GM19193 (cell line): ENCODE data around the gene TUBB3.

ENCODE experiments used
- POLR2A ChIP-seq: IDR thresholded peaks from 4 replicates; pipeline ENCODE4 v1.6.1; 2011; ENCODE audit not compliant: insufficient read depth, insufficient read length; ENCODE audit errors: extremely low read depth

TUBB3 gene

DNA sequence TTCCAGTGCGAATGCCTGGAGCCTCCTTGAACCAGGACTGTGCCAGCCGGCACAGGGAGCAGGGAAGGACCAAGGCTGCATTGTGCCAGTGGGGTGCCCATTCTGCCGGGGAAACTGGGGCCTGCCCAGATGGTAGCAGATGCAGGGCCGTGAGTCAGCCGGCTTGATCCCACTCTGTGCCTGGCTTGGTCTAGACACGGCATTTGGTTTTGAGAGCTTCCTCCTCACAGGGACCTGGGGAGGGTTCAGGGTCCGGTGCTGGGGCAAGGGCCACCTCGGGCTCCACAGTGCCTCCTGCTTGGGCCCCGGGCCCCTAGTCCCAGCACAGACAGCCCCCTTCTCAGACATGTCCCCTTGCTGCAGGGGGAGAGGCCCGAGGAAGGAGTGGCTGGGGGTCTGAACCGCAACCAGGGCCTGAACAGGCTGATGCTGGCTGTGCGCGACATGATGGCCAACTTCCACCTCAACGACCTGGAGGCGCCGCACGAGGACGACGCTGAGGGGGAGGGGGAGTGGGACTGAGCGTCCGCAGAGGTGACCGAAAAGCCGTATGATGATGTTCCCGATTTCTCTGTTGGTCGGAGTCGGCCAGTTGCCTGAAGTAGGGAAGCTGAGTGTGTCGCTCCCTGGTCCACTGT, 12.3 kb upstream of the TUBB3 start:
- no peak for TF ChIP-seq POLR2A

DNA sequence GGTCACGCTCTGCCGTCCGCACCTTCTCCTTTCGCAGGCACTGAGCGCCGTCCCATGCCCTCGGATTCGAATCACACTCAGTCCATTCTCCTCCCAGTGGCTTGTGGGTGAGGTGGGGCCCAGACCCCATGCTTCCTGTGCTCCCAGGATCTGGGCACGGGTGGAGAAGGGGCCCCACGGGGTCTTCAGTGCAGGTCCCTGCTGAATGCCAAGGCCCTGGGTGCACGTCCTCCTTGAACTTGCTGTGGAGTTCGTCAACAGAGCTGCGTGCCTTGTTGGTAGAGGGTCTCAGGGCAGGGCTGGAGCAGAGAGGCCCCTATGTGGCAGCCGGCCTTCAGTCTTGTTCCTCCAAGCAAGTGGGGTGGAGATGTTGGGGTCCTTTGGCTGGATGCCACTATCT, 11.8 kb upstream of the TUBB3 start:
- TF ChIP-seq POLR2A = no peak

DNA sequence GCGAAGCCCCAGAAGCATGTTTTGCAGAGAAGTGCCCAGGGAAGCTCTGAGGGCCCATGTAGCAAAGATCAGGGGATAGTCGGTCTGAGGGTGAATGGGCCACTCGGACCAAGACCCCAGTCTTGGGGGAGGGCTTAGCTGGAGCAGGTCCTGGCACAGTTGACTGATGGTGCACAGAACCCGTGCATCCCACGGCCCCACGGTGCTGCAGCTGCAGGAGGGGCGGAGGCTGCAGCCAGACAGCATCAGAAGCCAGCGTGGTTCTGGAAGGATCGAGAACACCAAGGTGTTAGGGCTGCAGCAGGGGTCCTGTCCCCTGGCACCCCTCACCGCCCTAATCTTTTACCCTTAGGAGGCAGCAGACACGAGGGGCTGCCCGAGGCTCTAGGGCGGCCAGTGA, 11.0 kb upstream of the TUBB3 start:
- TF ChIP-seq POLR2A = peak; percentile 1

DNA sequence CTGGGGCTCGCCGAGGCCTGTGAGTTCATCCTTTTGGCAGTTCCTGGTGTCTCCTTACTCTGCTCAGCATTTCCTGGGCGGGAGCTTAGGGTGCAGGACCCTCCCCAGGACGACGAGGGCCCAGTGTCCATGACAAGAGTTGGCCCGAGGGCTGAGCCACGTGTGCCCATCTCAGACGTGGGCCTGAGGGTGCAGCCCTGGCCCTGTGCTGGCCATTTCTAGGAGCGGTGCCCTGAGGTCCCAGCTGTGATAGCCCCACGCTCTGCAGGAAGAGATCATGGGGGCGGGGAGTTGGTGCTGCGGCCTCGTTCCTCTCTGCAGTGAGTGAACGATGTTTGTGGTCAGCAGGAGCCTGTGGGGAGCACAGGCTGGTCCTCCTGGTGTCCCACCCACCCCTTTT, 10.5 kb upstream of the TUBB3 start:
- TF ChIP-seq POLR2A = peak; percentile 16

DNA sequence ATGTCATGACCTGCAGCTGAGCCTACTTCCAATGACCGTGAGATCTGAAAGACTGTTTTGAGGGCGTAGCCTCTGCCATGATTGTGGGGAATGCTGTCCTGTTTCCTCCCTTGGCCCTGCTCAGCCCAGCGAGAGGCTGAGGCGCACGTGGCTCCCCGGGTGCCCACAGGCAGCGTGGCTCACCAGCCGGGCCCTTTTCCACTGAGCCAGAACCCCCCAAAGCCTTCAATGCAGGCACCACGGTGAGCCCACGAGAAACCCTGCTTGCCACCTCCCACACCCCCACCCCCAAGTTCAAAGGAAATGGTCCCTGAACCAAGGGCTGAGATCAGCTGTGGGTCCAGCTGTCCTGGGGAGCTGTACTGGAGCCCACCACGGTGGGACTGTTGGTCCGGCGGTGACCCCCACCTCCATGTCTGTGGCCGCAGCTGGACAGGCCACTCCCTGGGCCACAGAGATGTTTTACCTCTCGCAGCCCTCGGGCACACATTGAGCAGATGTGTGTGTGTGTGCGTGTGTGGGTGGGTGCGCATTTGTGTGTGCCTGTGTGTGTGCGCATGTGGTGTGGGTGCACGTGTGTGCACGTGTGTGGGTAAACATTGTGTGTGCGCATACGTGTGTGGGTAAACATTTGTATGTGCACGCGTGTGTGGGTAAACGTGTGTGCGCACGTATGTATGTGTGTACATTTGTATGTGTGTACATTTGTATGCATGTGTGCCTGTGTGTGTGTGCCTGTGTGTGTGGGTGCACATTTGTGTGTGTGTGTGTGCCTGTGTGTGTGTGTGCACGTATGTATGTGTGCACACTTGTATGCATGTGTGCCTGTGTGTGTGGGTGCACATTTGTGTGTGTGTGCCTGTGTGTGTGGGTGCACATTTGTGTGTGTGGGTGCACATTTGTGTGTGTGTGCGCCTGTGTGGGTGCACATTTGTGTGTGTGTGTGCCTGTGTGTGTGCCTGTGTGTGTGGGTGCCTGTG, 9.4 kb upstream of the TUBB3 start:
- TF ChIP-seq POLR2A = no peak

DNA sequence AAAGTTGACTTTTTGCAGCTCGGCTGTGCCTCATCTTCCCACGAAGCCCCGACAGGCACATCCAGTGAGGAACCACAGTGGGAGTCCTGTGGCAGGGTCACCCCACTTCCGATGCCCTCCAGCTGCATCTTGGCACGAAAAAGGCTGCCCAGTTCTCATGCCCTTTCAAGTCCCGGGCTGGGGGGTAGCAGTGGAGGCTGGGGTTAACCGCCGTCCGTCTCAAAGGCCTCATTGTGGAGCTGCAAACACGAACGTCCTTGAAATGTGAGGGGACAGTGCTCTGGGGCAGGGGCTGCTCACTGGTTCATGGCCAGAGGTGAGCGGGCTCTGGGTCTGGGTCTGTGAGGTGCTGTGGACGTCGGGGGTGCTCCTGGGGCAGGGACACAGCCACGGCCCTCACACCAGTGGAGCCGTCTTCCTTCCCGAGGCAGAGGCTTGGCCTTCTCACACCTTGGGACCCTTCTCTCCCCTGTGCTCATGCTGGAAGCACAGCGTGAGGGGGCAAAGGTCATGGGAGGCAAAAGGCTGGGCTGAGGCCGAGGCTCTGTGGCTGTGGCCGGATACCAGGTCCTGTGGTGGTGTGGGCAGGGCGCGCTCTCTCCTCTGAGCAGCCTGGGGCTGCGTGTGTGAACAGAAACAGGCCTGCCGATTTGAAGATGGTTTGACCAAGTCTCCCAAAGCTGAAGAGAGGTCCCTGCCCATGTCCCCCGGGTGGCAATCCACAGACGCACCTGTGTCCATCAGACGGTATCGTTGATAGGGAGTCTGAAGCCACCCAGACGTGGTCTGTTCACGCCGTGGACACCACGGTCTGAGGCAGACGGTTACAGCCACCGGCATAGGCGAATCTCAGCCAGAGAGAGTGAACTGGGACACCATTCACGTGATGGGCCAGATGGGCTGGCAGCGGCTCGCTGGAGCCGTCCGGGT, 7.6 kb upstream of the TUBB3 start:
- no peak for TF ChIP-seq POLR2A

DNA sequence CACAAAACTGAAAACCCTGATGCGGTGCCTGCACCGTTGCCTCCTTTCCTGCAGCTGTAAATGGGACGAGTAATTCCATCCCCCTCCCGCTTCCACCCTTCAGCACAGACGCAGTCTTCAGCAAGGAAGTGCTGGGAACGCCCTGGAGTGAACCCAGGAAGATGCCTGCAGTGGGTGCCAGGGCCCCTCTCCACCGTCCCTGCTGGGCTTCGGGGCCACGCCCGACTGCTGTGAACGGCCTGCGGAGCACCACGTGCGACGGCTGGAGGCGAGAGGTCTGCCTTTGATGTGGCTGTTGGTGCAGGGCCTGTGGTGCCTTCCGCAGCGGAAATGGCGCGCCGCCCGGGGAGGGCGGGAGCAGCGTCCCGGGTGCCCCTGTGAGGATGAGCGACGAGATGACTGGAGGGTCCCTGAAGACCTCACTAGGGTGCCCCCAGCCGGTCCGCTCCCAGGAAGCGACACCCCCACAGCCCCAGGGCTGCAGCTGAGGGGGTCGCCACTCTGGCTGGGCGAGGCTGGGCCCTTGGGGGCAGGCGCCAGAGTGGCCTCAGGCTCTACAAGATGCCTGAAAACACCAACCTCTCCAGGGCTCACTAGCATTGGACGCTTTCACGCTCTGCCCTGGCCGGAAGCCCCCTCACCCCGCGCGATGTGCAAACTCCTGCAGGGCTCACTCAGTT, 5.2 kb upstream of the TUBB3 start:
- TF ChIP-seq POLR2A = peak; percentile 60

DNA sequence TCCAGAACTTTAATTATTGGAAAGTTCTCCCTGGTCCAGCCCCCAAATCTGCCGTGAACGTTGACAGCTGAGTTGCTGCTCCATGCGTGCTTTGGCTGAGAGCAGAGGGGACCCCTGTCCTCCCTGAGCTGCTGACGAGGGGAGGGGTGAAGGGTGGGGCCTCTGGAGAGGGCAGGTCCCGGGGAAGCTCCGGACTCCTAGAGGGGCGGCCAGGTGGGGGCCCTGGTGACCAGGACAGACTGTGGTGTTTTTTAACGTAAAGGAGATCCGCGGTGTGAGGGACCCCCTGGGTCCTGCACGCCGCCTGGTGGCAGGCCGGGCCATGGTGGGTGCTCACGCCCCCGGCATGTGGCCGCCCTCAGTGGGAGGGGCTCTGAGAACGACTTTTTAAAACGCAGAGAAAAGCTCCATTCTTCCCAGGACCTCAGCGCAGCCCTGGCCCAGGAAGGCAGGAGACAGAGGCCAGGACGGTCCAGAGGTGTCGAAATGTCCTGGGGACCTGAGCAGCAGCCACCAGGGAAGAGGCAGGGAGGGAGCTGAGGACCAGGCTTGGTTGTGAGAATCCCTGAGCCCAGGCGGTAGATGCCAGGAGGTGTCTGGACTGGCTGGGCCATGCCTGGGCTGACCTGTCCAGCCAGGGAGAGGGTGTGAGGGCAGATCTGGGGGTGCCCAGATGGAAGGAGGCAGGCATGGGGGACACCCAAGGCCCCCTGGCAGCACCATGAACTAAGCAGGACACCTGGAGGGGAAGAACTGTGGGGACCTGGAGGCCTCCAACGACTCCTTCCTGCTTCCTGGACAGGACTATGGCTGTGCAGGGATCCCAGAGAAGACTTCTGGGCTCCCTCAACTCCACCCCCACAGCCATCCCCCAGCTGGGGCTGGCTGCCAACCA, 4.4 kb upstream of the TUBB3 start, which contains the start of gene MC1R:
MC1R (plus strand) TSS at position 410 of the 895 bp plus-strand sequence; CDS start at position 807, 397 bp downstream.
- no peak for TF ChIP-seq POLR2A

DNA sequence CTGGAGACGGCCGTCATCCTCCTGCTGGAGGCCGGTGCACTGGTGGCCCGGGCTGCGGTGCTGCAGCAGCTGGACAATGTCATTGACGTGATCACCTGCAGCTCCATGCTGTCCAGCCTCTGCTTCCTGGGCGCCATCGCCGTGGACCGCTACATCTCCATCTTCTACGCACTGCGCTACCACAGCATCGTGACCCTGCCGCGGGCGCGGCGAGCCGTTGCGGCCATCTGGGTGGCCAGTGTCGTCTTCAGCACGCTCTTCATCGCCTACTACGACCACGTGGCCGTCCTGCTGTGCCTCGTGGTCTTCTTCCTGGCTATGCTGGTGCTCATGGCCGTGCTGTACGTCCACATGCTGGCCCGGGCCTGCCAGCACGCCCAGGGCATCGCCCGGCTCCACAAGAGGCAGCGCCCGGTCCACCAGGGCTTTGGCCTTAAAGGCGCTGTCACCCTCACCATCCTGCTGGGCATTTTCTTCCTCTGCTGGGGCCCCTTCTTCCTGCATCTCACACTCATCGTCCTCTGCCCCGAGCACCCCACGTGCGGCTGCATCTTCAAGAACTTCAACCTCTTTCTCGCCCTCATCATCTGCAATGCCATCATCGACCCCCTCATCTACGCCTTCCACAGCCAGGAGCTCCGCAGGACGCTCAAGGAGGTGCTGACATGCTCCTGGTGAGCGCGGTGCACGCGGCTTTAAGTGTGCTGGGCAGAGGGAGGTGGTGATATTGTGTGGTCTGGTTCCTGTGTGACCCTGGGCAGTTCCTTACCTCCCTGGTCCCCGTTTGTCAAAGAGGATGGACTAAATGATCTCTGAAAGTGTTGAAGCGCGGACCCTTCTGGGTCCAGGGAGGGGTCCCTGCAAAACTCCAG, 3.4 kb upstream of the TUBB3 start:
- no peak for TF ChIP-seq POLR2A

DNA sequence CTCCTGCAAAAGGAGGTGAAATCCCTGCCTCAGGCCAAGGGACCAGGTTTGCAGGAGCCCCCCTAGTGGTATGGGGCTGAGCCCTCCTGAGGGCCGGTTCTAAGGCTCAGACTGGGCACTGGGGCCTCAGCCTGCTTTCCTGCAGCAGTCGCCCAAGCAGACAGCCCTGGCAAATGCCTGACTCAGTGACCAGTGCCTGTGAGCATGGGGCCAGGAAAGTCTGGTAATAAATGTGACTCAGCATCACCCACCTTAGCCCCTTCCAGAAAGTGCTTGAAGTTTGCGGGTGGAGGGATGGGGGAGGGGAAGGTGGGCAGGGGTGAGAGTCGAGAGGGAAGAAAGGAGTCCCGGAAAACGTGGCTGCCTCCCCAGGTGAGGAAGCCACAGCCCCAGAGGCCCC, 2.4 kb upstream of the TUBB3 start:
- TF ChIP-seq POLR2A = no peak

DNA sequence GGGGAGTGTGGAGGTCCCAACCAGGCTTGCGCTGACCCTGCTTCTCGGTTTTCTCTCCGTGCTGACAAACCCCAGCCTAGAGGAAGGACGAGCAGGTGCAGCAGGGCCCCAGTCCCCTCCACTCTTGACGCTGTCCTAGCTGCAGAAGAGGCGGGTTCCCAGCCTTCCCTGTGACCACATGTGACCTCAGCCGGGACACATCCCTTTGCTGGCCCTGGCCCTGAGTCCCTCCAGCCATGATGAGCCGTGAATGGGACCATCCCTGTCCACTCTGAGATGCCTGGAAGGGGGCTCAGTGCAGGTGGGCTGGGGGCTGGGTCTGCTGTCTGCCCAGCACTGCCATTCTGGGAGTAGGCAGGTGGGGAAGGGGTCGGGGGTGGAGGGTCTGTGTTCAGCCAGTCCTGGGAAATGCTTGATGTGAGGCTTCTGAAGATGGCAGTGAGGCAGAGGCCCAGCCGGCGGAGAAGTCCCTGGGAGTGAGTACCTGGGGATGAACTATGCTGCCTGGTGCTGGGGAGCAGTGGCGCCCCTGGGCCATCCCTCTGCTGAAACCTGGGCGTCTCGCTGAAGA, 1.9 kb upstream of the TUBB3 start:
- no peak for TF ChIP-seq POLR2A
